Stimulated activated CD8-positive, alpha-beta memory T cell treated with anti-CD3 and anti-CD28 coated beads, Interleukin-2, amount 100 ng/mL, for 48 hours (primary cell): ENCODE measurements around the gene NOS1.
"Not testable (repeated sequence)": the region's sequence is repeated elsewhere in the genome, so short reads cannot be mapped to it uniquely, and the experiment has no call there.

Experiments used
- DNase-seq, 2 donors: peaks; one replicate each; pipeline ENCODE4 v3.0.0-alpha.2; 2020; ENCODE audit warnings: low read depth in 2 of 2

The NOS1 gene

DNA sequence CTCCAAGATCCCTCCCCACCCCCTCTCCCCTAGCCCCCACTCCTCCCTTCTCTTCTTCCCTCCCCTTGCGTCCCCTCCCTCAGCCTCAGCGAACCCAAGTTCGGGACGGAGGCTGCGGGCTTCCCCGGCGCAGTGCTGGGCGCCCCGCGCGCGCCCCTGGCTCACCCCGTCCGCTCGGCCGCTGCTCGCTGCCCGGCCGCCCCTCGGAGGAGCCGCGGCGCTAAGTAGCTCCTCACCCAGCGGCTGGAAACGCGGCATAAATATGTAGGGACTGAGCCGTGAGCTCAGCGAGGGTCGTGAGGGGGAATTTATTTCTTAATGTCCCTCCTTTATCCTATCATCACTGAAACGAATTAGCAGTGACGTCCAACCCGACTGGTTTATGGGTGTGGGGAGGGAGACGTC lies at the start of gene NOS1:
Gene NOS1, minus strand, starts transcription at position 280 of the 405 bp plus-strand sequence. CDS start 30,557 bp downstream, outside the sequence.
- no peak for DNase-seq

DNA sequence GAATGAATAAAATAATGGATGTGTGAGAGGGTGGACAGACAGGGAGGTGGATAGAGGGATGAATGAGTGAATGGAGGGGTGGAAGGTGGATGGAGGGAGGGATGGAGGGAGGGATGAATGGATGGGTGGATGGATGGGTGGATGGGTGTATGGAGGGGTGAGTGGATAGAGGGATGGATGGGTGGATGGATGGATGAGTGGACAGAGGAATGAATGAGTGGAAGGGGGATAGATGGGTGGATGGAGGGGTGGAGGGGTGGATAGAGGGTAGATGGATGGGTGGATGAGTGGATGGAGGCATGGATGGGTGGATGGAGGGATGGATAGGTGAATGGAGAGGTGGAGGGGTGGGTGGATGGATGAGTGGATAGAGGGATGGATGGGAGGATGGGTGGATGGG lies 47.9 kb upstream of the NOS1 start:
- DNase-seq, result no peak

DNA sequence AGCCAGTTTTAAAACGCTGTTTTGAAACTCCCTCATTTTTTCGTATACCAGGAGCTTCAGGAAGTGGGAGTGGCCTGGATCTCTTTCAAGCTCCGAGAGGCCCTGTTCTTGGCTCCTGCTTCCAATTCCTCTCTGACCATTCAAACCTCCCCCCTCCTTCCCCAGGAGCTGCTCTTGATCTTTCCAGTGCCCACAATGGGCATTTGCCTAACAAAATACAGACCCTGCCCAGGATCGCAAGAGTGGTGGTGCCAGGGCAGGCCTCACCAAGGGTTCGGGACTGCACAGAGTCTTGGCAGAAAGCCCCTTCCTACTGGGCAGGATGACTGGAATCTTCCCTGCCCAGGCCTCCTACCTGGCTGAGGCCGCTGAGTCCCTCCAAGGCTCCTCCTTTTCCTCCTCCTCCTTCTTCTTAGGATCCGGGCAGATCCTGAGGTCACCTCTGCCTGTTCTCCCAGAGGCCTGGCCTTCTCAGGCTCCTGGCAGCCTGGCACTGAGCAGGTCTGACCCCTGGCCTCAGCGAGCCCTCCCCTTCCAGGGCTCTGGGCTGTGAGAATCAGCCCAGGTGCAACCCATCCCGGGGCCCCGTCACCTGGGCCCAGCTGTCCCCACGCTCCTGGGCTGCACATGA lies 46.9 kb upstream of the NOS1 start:
- DNase-seq, result no peak

DNA sequence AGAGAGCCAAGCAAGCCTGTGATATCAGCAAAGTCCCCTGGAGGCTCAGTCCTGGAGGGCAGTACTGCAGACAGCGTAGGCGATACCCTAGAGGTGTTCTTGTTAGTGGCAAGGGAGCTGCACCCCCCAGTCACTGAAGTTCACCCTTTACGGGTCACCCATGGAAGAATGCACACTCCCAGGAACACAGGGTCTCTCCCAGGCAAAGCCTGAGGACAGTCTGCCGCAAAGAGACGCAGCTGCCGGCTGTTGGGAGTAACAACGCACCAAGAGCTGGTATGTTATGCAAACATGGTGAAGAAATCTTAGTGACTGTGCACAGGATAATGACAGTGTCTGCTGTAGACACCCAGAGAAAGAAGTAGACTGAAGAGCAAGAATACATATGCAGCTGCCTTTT lies 43.5 kb upstream of the NOS1 start:
- DNase-seq, result no peak

DNA sequence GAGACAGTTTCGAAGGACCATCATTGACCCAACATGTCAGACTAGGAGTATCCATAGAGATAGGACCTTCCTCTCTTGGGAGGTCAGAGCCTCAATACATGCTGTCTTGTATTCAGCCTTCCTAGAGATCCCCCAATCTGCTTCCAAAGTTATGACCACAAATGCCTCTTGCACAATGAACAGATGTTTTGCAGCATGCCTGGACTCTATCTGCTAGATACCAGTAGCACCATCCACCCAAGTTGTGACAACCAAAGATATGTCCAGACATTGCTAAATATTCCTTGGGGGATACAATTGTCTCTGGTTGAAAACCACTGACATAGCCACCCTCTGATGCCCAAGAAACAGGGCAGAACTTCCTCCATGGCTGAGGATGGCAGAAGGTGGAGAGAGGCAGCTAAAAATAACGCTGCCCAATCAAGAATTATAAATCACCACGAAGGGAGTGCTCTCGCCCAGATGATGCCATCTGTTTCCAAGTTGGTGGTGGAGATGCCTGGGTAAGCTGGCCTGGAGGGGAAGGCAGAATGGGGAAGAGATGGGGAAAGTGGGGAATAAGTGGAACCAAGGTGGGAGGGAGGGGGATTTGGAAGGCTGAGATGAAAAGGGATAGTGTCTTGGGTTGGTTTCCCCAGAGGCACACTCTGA lies 42.9 kb upstream of the NOS1 start:
- no peak for DNase-seq

- no peak for DNase-seq
These were observed 42.2 kb upstream of the NOS1 start for GRCh38 chr12:117403586-117404139.

GRCh38 chr12:117402363-117402762 lies 40.9 kb upstream of the NOS1 start:
- DNase-seq, result no peak

DNA sequence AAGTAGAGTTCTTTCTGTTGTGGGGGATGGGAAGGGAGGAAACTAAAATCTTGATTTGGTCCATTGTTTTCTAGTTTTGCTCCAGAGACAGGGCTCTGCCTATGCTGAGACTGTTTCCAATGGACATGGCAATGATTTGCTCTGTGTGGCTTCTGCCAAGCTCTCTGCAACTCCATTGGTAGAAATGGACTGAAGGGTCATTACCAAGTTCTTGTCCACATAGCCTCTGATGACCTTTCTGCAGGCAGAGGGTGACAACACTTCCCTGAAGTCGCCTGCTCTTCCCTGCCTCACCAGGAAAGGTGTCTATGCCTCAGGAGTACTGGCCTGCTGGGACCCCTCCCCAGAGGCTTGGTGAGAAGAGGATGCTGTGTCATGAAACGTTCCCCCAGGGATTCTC lies 39.5 kb upstream of the NOS1 start:
- DNase-seq, result no peak

GRCh38 chr12:117398482-117398881 lies 37.1 kb upstream of the NOS1 start:
- not testable (repeated sequence) for DNase-seq

DNA sequence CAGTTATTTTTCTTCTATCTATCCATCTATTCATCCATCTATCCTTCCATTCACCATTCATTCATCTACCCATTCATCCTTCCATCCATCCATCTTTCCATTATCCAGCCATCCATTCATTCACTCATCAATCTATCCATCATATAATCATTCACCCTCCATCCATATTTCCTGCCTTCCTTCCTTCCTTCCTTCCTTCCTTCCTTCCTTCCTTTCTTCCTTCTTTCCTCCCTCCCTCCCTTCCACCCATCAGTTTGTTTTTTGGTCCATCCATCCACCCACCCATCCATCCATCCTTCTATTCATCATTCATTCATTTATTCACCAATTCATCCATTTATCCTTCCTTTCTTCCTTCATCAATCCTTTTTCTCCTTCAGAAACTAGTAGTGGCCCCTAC lies 34.3 kb upstream of the NOS1 start:
- DNase-seq, result no peak

- no peak for DNase-seq
These were observed 33.1 kb upstream of the NOS1 start for GRCh38 chr12:117394491-117394890.

DNA sequence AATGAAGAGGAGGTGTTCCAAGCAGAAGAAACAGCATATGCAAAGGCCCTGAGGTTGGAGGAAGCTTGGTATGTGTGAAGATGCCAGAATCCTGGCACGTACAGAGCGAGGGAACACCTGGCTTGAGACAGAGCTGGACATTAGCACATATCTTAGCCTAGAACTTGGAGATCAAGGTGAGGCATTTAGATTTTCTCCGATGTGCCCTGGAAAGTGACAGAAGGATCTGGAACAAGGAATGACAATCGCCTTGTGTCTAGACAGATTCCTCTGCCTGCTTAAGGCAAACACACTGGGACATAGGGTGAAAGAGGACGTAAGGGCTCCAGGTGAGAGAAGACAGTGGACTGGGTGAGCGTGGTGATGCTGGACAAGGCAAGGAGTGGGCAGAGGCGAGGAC lies 32.2 kb upstream of the NOS1 start:
- no peak for DNase-seq

- DNase-seq, result no peak
These were observed 29.4 kb upstream of the NOS1 start for GRCh38 chr12:117390866-117391265.

GRCh38 chr12:117388951-117389446 lies 27.6 kb upstream of the NOS1 start:
- no peak for DNase-seq

DNA sequence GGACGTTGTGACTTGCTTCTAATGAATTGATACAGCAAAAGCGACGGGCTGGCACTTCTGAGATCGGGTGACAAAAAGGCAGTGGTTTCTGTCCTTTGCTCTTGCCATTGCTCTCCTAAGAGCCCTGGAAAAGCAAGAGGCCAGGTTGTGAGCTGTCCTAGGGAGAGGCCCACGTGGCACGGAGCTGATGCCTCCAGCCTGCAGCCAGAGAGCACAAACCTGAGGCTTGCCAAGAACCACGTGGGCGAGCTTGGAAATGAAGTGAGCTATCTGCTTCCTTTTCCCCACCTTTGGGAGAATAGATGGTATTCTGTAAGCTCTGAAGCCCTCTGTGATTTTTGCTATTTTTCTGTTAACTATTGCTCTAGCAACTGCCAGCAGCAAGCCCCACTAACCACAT lies 26.4 kb upstream of the NOS1 start:
- no peak for DNase-seq

GRCh38 chr12:117384735-117385134 lies 23.3 kb upstream of the NOS1 start:
- no peak for DNase-seq

- DNase-seq, result no peak
These were observed 18.7 kb upstream of the NOS1 start for GRCh38 chr12:117380083-117380482.

DNA sequence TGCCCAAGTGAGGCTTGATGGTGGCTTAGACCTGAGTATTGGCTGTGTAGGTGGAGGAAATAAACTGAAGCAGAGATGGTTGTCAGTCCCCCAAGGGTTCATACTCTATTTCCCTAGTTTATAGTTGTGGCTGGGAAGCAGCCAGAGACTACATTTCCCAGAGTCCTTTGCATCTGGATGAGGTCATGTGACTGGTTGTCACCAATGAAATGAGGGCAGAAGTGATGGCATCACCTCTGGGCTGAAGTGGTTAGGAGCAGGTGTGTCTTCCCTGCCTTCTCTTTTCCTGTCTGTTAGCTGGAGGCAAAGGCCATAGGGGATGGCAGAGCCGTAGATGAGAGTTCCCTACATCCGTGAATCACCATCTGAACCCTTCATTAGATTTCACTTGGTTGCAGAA lies 16.3 kb upstream of the NOS1 start:
- no peak for DNase-seq

- DNase-seq, result no peak
These were observed 9.2 kb upstream of the NOS1 start for GRCh38 chr12:117370588-117370987.

DNA sequence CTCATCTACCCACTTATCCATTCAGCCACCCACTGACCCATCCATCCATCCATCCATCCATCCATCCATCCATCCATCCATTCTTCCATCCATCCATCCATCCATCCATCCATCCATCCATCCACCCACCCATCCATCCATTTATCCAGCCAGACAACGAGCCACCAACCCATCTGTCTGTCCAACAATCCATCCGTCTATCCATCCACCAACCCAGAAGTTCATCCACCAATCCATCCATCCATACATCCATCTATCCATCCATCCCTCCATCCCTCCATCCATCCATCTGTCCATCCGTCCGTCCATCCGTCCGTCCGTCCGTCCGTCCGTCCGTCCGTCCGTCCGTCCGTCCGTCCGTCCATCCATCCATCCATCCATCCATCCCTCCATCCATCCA lies 8.6 kb upstream of the NOS1 start:
- DNase-seq, result not testable (repeated sequence)

- peak; percentile 17 to 51 for DNase-seq
These were observed 5.7 kb upstream of the NOS1 start for GRCh38 chr12:117367006-117367638.

GRCh38 chr12:117365049-117365616 lies 3.7 kb upstream of the NOS1 start:
- DNase-seq, result no peak
